GM21423 (cell line): Measurements from ENCODE around the gene GPRIN1.
"Not testable (repeated sequence)": the region's sequence is repeated elsewhere in the genome, so short reads cannot be mapped to it uniquely, and the experiment has no call there.

Experiments
- ATAC-seq: cut with Tn5 transposase; IDR thresholded peaks from one replicate; pipeline ENCODE4 v1.9.1; 2021; ENCODE audit warnings: mild to moderate bottlenecking, moderate library complexity; ENCODE audit not compliant: unreplicated experiment

GPRIN1 gene

DNA sequence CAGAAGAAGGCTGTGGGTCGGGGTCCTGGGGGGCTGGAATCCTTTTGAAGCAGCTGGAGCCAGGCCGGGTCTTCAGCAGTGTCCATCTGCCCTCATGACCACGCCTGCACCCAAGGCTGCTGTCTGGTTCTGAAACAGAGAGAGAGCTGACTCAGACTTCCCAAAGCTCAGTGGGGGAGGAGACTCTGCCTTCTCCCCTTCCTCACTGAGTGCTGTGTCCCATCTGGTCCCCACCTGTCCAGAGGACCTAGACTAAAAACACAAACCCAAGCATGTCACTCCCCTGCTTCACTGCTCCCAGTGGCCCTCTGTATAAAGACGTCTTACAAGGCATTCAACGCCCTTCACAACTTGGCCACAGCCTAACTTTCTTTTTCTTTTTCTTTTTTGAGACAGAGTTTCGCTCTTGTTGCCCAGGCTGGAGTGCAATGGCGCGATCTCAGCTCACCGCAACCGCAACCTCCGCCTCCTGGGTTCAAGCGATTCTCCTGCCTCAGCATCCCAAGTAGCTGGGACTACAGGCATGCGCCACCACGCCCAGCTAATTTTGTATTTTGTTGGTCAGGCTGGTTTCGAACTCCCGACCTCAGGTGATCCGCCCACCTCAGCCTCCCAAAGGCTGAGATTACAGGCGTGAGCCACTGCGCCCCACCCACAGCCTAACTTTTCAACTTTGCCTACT is 10.1 kb downstream of the GPRIN1 start:
- not testable (repeated sequence) for ATAC-seq

GRCh38 chr5:176597417-176598389 is 12.3 kb downstream of the GPRIN1 start:
- ATAC-seq, result no peak

DNA sequence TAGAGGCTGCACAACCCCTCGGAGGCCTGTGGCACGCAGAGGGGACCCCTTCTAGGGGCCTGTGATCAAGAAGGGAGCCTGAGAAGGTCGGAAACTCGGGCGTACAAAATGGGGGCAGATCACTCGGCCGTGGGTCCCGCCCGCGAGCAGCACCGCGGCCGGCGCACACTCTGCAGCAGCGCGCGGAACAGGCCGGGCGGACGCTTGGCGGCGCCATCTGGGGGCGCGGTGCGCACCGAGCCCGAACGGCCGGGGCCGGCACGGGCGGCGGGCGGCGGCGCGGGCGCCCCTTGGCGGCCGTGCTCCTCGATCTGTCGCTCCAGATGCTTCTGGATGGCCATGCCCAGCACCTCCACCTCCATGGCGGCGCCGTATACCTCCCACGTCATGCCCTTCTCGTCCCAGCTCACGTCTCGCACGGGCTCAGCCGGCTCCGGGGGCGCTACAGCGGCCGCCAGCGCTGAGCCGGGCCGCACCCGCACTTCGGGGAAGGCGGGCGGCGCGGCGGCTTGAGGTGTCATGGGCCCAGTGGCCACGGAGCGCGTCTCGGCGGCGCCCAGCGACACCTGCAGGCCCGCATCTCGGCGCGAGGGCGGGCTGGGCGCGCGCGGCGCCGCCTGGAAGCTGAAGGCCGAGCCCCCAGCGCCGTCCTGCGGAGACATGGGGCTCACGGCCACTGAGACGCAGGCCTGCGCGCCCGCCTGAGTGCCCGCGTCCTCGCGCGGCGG is 13.1 kb downstream of the GPRIN1 start:
- peak; percentile 67 for ATAC-seq

GRCh38 chr5:176596069-176596644 is 13.8 kb downstream of the GPRIN1 start:
- ATAC-seq, result no peak

DNA sequence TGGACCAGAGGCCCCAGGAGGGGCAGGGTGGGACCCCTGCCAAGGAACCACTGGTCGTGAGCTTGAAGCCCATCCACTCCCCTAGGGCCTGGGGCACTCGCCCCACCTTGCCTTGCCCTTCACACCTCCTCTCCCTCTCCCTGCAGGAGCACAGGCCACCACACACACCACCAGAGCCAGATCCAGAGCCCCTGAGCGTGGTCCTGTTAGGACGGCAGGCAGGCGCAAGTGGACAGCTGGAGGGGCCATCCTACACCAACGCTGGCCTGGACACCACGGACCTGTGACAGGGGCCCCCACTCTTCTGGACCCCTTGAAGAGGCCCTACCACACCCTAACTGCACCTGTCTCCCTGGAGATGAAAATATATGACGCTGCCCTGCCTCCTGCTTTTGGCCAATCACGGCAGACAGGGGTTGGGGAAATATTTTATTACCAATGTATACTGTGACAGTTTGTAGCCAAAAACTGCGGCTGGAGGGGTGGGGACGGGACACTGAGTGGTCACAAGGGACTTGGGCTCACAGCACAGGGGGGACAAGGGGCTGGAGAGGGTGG is 14.5 kb downstream of the GPRIN1 start:
- no peak for ATAC-seq

GRCh38 chr5:176594554-176594953 is 15.4 kb downstream of the GPRIN1 start:
- no peak for ATAC-seq

DNA sequence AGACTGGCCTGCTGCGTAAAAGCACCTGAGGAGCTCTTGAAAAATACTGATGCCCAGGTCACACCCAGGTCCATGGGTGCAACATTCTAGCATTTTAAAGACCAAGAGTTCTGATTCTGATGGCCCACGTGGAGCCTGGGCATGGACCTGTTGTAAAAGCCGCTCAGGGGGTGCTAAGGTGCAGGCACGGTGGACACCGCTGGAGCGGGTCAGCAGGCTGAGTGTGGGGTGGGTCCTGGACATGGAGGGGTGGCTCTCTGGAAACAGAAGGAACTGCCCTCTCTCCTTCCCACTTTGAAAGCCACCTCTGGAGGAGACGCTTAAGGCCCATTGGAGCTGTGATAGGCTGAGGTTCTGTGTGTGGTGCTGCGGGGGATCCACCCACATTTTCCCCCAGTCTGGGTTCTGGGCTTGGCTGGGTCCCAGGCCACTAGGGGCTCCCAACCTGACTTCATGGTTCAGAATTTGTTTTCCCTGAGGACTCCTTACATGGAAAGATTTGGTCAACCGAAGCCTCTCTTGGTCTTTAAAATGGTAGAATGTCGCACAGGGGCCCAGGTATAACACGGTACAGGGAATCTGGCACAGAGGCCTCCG is 16.6 kb downstream of the GPRIN1 start:
- ATAC-seq, result no peak

GRCh38 chr5:176592573-176592972 is 17.4 kb downstream of the GPRIN1 start:
- no peak for ATAC-seq

DNA sequence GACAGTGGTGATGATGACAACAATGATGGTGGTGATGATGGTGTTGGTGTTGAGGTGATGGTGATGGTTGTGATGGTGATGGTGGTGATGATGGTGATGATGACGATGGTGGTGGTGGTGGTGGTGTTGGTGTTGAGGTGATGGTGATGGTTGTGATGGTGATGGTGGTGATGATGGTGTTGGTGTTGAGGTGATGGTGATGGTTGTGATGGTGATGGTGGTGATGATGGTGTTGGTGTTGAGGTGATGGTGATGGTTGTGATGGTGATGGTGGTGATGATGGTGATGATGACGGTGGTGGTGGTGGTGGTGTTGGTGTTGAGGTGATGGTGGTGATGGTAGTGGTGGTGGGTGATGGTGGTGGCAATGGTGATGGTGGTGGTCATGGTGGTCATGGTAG is 18.3 kb downstream of the GPRIN1 start:
- ATAC-seq, result not testable (repeated sequence)

GRCh38 chr5:176590035-176590717 is 19.8 kb downstream of the GPRIN1 start:
- ATAC-seq, result no peak

- ATAC-seq, result no peak
These were observed 20.8 kb downstream of the GPRIN1 start for GRCh38 chr5:176589039-176589769.

- ATAC-seq, result no peak
These were observed 21.7 kb downstream of the GPRIN1 start for GRCh38 chr5:176588297-176588696.

- no peak for ATAC-seq
These were observed 22.6 kb downstream of the GPRIN1 start for GRCh38 chr5:176587398-176587797.

DNA sequence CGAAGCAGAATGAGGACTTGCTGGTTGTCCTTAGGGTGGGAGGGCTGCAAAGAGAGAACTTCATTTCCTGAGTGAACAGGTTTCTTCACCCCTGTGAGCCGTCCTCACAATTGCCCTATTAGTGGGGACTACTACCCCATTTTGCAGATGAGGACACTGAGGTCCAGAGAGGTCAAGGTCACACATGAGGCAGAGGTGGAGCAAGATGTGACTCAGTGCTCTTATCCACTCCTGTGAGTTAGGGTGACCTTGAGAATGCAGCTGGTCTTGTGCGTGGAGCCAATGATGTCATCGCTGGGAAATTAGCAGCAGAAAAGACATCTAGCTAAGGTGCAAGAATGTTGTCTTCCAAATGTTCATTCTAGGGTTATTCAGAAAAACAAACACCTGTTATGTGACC is 26.9 kb downstream of the GPRIN1 start:
- ATAC-seq, result no peak

DNA sequence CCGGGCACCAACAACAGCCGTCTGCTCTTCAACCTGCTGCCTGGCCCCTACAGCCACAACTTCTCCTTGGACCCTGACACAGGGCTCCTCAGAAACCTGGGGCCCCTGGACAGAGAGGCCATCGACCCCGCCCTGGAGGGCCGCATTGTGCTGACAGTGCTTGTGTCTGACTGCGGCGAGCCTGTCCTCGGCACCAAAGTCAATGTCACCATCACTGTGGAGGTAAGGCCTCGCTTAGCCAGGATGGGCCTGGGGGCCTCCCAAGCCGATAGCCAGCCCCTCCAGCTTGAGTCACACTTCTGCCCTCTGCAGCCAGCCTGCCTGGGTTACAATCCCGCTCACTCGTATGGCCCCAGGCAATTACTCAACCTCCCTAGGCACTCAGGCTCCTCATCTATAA is 28.6 kb downstream of the GPRIN1 start:
- no peak for ATAC-seq

GRCh38 chr5:176579323-176579722 is 30.6 kb downstream of the GPRIN1 start:
- ATAC-seq, result no peak

DNA sequence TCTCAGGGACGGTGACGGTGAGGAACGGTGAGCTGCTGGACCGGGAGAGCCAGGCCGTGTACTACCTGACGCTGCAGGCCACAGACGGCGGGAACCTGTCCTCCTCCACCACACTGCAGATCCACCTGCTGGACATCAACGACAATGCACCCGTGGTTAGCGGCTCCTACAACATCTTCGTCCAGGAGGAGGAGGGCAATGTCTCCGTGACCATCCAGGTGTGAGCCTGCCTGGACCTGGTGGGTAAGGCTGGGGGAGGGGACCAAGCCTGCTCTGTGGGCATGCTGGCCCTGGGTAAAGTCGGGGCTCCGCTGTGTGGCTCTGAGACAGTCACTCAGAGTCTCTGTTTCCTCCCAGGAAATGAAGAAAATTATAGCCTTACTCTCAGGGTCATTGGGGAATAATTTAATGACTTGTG is 31.6 kb downstream of the GPRIN1 start:
- no peak for ATAC-seq

DNA sequence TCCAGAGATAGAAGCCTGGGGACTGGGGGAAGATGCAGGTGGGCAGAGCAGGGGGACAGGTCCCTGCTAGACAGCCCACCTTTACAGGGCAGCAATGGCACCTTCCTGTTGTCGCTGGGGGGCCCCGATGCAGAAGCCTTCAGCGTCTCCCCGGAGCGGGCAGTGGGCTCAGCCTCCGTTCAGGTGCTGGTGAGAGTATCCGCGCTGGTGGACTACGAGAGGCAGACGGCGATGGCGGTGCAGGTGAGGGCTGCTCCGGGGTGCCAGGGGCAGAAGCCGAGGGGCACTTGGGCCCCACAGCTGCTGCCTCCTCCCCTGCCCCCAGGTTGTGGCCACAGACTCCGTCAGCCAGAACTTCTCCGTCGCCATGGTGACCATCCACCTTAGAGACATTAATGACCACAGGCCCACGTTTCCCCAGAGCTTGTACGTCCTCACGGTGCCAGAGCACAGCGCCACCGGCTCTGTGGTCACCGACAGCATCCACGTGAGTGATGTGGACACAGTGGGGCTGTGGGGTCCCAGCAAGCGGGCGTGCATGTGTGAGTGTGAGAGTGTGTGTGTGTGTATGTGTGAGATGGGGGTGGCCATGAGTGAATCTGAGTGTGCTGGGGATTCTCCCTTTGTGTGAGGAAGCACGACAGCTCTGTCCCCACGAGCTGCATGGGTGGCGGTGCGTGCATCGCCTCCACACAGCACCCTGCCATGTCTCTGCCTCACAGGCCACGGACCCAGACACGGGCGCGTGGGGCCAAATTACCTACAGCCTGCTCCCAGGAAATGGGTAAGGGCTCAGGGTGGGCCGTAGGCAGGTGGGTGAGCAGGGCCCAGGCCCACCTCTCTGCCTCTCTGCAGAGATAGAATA is 32.4 kb downstream of the GPRIN1 start:
- no peak for ATAC-seq
